Fibroblast of lung (primary cell): ENCODE measurements around the gene SESN1.
"Not testable (repeated sequence)": the region's sequence is repeated elsewhere in the genome, so short reads cannot be mapped to it uniquely, and the experiment has no call there.

ENCODE experiments used
- CTCF ChIP-seq, 2 donors: IDR thresholded peaks in 1 of 2; conservative IDR thresholded peaks in 1 of 2; 1 replicate in 1 of 2; 2 replicates in 1 of 2; pipeline ENCODE4 v1.5.1; 2011 to 2012; ENCODE audit warnings: low read length in 2 of 2, control low read depth in 1 of 2, inconsistent platforms in 1 of 2, low read depth in 1 of 2, mild to moderate bottlenecking in 1 of 2
- EZH2 ChIP-seq: IDR thresholded peaks from 2 replicates; pipeline ENCODE4 v1.5.1; 2012; ENCODE audit warnings: low read length, control low read depth, mild to moderate bottlenecking; ENCODE audit errors: missing control alignments

- not testable (repeated sequence) for TF ChIP-seq CTCF (conservative IDR thresholded peaks at IDR 0.05 in 1 of 2, IDR thresholded peaks at IDR 0.05 in 1 of 2; ENCODE audit: low read depth in 1 of 2, low read length in 2 of 2); EZH2
These were observed 18.0 kb upstream of the SESN1 start for GRCh38 chr6:109112663-109113062.
